Endothelial cell of umbilical vein (primary cell): ENCODE data around the gene UBXN1. TPM values are rescaled to one million over a fixed set of nuclear protein-coding genes. Genes with fewer than 3 reads are reported as not detected.

Source experiments
- BruUV-seq: library from RNA; stranded (reverse); fragments of 400-500 nt; replicated peaks from 2 replicates; lab custom pipeline; 2021; lab: Mats Ljungman, UMichigan
- CTCF ChIA-PET: fragments of 300-600, 350-600 bp; sonication (Branson Sonifier 250); formaldehyde crosslinking; loops from one replicate; lab custom pipeline; 2021; ENCODE audit warnings: antibody characterized with exemption, inconsistent platforms; lab: Charles Lee
- POLR2A ChIA-PET: fragments of 300-600, 350-600 bp; sonication (Branson Sonifier 250); formaldehyde crosslinking; loops from one replicate; lab custom pipeline; 2021; ENCODE audit warnings: antibody characterized with exemption, inconsistent platforms; lab: Charles Lee
- DNase-seq: peaks from one replicate; pipeline ENCODE4 v3.0.0-alpha.2; 2011; ENCODE audit warnings: low read depth, low spot score
- FAIRE-seq: peaks from 2 replicates; lab custom pipeline; 2011; peaks lifted over from hg19 to GRCh38; lab: Jason Lieb, UNC
- H2AFZ ChIP-seq: 2 replicates; pipeline ENCODE4 v1.6.0; 2012; ENCODE audit warnings: low read depth, low read length, control low read depth, inconsistent platforms
- H3K27ac ChIP-seq: 2 replicates; pipeline ENCODE4 v1.5.1; 2011; ENCODE audit warnings: low read depth, mild to moderate bottlenecking, control low read depth, low read length, moderate library complexity; ENCODE audit not compliant: insufficient read depth
- H3K27me3 ChIP-seq, 2 experiments: 2 replicates each; pipeline versions ENCODE4 v1.6.0 to v1.6.1; 2011; ENCODE audit warnings: low read length in 2 of 2, mixed read lengths in 1 of 2; ENCODE audit not compliant: control insufficient read depth in 2 of 2, insufficient read depth in 2 of 2
- H3K36me3 ChIP-seq, 2 experiments: 2 replicates in 1 of 2; 3 replicates in 1 of 2; pipeline ENCODE4 v1.5.1; 2011; ENCODE audit warnings: low read length in 2 of 2, mild to moderate bottlenecking in 1 of 2, moderate library complexity in 1 of 2; ENCODE audit not compliant: control insufficient read depth in 2 of 2, insufficient read depth in 2 of 2; ENCODE audit errors: extremely low read depth in 1 of 2
- H3K4me1 ChIP-seq: 3 replicates; pipeline ENCODE4 v1.5.1; 2011; ENCODE audit warnings: mild to moderate bottlenecking, low read length; ENCODE audit not compliant: control insufficient read depth, insufficient read depth; ENCODE audit errors: extremely low read depth
- H3K4me2 ChIP-seq: 2 replicates; pipeline ENCODE4 v1.6.1; 2011; ENCODE audit warnings: low read length, control low read depth, mixed read lengths; ENCODE audit not compliant: insufficient read depth
- H3K4me3 ChIP-seq, 3 experiments: fragments of 200-600 bp in 1 of 3; sonication (generic), shearing (Covaris generic) in 1 of 3; replicated peaks in 1 of 3; 2 replicates each; pipeline ENCODE4 v1.5.1; 2011 to 2016; ENCODE audit warnings: control low read depth in 3 of 3, low read length in 3 of 3, mild to moderate bottlenecking in 2 of 3, inconsistent platforms in 1 of 3, low read depth in 1 of 3, moderate library complexity in 1 of 3; ENCODE audit not compliant: insufficient read depth in 1 of 3
- H3K79me2 ChIP-seq: 2 replicates; pipeline ENCODE4 v1.6.0; 2012; ENCODE audit warnings: low read length, inconsistent platforms; ENCODE audit not compliant: control insufficient read depth, insufficient read depth
- H3K9ac ChIP-seq: replicated peaks from 2 replicates; pipeline ENCODE3; 2011; ENCODE audit warnings: low read length, control low read depth; ENCODE audit not compliant: insufficient read depth; ENCODE audit errors: extremely low read depth
- H3K9me1 ChIP-seq: replicated peaks from 3 replicates; pipeline ENCODE4 v1.6.0; 2011; ENCODE audit warnings: mild to moderate bottlenecking, low read length; ENCODE audit not compliant: control insufficient read depth, insufficient read depth; ENCODE audit errors: extremely low read depth
- H3K9me3 ChIP-seq: replicated peaks from 2 replicates; pipeline ENCODE4 v1.5.1; 2012; ENCODE audit warnings: low read length, inconsistent platforms; ENCODE audit not compliant: control insufficient read depth, insufficient read depth
- H4K20me1 ChIP-seq: replicated peaks from 2 replicates; pipeline ENCODE3; 2011; ENCODE audit warnings: mild to moderate bottlenecking, low read length; ENCODE audit not compliant: control insufficient read depth, insufficient read depth; ENCODE audit errors: extremely low read depth
- CTCF ChIP-seq, 2 donors: IDR thresholded peaks; 1 replicate in 1 of 2; 2 replicates in 1 of 2; pipeline ENCODE4 v1.5.1; 2011; ENCODE audit warnings: low read length in 2 of 2, mild to moderate bottlenecking in 2 of 2, moderate library complexity in 2 of 2, control low read depth in 1 of 2, inconsistent platforms in 1 of 2, low read depth in 1 of 2; ENCODE audit not compliant: insufficient read depth in 1 of 2; ENCODE audit errors: extremely low read depth in 1 of 2
- EZH2 ChIP-seq: IDR thresholded peaks from 2 replicates; pipeline ENCODE4 v1.6.1; 2012; ENCODE audit warnings: borderline replicate concordance, low read depth, mild to moderate bottlenecking, moderate library complexity, low read length, inconsistent platforms; ENCODE audit not compliant: severe bottlenecking
- FOS ChIP-seq: IDR thresholded peaks from 2 replicates; pipeline ENCODE4 v1.6.1; 2011; ENCODE audit warnings: mild to moderate bottlenecking, low read length, moderate library complexity, borderline replicate concordance; ENCODE audit not compliant: insufficient read depth
- GATA2 ChIP-seq: IDR thresholded peaks from 2 replicates; pipeline ENCODE4 v1.7.0; 2011; ENCODE audit warnings: low read depth, mild to moderate bottlenecking, moderate library complexity, mixed read lengths, low read length; ENCODE audit not compliant: insufficient read length, insufficient read depth
- JUN ChIP-seq: IDR thresholded peaks from 2 replicates; pipeline ENCODE4 v1.6.1; 2011; ENCODE audit warnings: borderline replicate concordance, low read depth; ENCODE audit not compliant: insufficient read length, insufficient read depth
- MAX ChIP-seq: IDR thresholded peaks from 2 replicates; pipeline ENCODE4 v1.6.1; 2011; ENCODE audit not compliant: insufficient read depth, insufficient read length
- MYC ChIP-seq: IDR thresholded peaks from one replicate; pipeline ENCODE4 v1.6.1; 2011; ENCODE audit warnings: mild to moderate bottlenecking, low read depth, low read length
- POLR2A ChIP-seq: IDR thresholded peaks from 2 replicates; pipeline ENCODE4 v1.6.1; 2012; ENCODE audit warnings: low read depth, mild to moderate bottlenecking, control low read depth, low read length
- POLR2AphosphoS5 ChIP-seq: IDR thresholded peaks from 2 replicates; pipeline ENCODE4 v1.6.1; 2012; ENCODE audit warnings: low read depth, mild to moderate bottlenecking, control low read depth, low read length, moderate library complexity; ENCODE audit not compliant: insufficient read depth
- dilution Hi-C: fragments of 300-500 bp; cut with MboI; formaldehyde crosslinking; loops from one replicate; pipeline ENCODE4 v1.15.0; 2019; ENCODE audit warnings: low sequenced_read_pairs; ENCODE audit not compliant: extremely low pct_ligation_motif_present
- intact Hi-C: fragments of 100-400 bp; cut with micrococcal nuclease; formaldehyde crosslinking; loops from one replicate; pipeline ENCODE4 v1.10.0; 2022
- polyA plus RNA-seq, 4 experiments: library from polyadenylated mRNA; depleted of rRNA in 3 of 4; stranded (reverse) in 3 of 4; unstranded in 1 of 4; fragments of >200 nt; gene quantifications; 2 replicates each; pipeline versions ENCODE4 v1.2.1 to v1.2.3, GENCODE V29; 2011 to 2012; ENCODE audit warnings: missing spikeins in 1 of 4
- total RNA-seq: library from RNA; stranded (reverse); gene quantifications from 2 replicates; pipeline ENCODE4 v1.2.3, GENCODE V29; 2021

The UBXN1 gene
- total and polyA plus RNA-seq, 2 donors (not counting 3 experiments of a cell fraction or from before 2014, with no cell fraction given): 113 to 114 TPM

- TF ChIP-seq FOS: no peak
- no peak for TF ChIP-seq POLR2A
- TF ChIP-seq MAX: no peak
- TF ChIP-seq MYC: no peak
- TF ChIP-seq EZH2: no peak
- H3K79me2 ChIP-seq: no peaks in the 10 kb centered on the region
- intact Hi-C loops: no loop called here
- no peaks in the 10 kb centered on the region for H4K20me1 ChIP-seq
- H3K4me1 ChIP-seq: no peaks in the 10 kb centered on the region
- peaks cover 5 to 23% of the 10 kb centered on the region in 2 experiments for H3K36me3 ChIP-seq
- peaks cover 2 to 10% of the 10 kb centered on the region in 2 experiments for H3K27me3 ChIP-seq
- peak within 1 kb of the TSS; percentile 50 for H2AFZ ChIP-seq
- dilution Hi-C loops: no loop called here
- H3K4me2 ChIP-seq: no peak within 1 kb of the TSS
- ChIA-PET CTCF (interaction anchor here (0.6 to 8.0 kb wide), 6 partner anchors 9 to 294 kb away, joined by 3 to 118 read pairs (median 3); partner anchors contain the start of gene GANAB), POLR2A (interaction anchor here (0.7 kb wide), 1 partner anchor 25 kb away, joined by 3 read pairs; the partner anchor contains the start of genes C11orf98 and CSKMT)
- H3K27ac ChIP-seq: no peak within 1 kb of the TSS
- no peak within 1 kb of the TSS for H3K9ac ChIP-seq
- H3K9me3 ChIP-seq: no peaks in the 10 kb centered on the region
- no peak within 1 kb of the TSS for H3K4me3 ChIP-seq
- FAIRE-seq: no peak
- no peak for DNase-seq
- H3K9me1 ChIP-seq: no peaks in the 10 kb centered on the region
- no TSS peak for BruUV-seq
Measured at GRCh38 chr11:62689421-62690183, 10.7 kb upstream of the UBXN1 start, which contains the start of gene LRRN4CL. TSS of gene LRRN4CL (minus strand) at chr11:62689530. CDS start at chr11:62688508, 1,022 bp downstream.

- no peak for FAIRE-seq
- Histone ChIP-seq H3K36me3 (peaks cover 5 to 23% of the 10 kb centered on the region in 2 experiments), H3K4me3 (no peak overlapping the region), H4K20me1 (no peaks in the 10 kb centered on the region), H3K4me1 (no peaks in the 10 kb centered on the region), H3K4me2 (no peak overlapping the region), H3K9me3 (no peaks in the 10 kb centered on the region), H3K79me2 (no peaks in the 10 kb centered on the region), H2AFZ (peak overlapping the region; percentile 50), H3K9me1 (no peaks in the 10 kb centered on the region), H3K27me3 (peaks cover 2 to 10% of the 10 kb centered on the region in 2 experiments), H3K27ac (no peak overlapping the region), H3K9ac (no peak overlapping the region)
- intact Hi-C loops (no loop called here), dilution Hi-C loops (no loop called here)
- no TSS peak for BruUV-seq
- ChIA-PET CTCF (interaction anchor here (1.0 to 8.0 kb wide), 3 partner anchors 8 to 264 kb away, joined by 3 to 118 read pairs (median 4); no protein-coding TSS in a partner anchor), POLR2A (no interaction called here)
- TF ChIP-seq EZH2 (no peak), CTCF (IDR thresholded peaks at IDR 0.05; ENCODE audit: extremely low read depth in 1 of 2, insufficient read depth in 1 of 2, low read depth in 1 of 2, low read length in 2 of 2) (no peak), POLR2A (no peak), MYC (no peak), GATA2 (no peak), FOS (no peak), MAX (no peak), JUN (no peak), POLR2AphosphoS5 (no peak)
- no peak for DNase-seq
Measured at GRCh38 chr11:62688491-62688890, 9.6 kb upstream of the UBXN1 start.
